Lower leg skin (tissue), 3 donors: ENCODE measurements around the gene CCNK.

ENCODE experiments used
- POLR2A ChIP-seq, 2 donors: fragments of 450-650 bp; IDR thresholded peaks; one replicate each; pipeline ENCODE4 v1.6.1; 2016 to 2017; ENCODE audit warnings: antibody characterized with exemption in 2 of 2, mild to moderate bottlenecking in 1 of 2, moderate library complexity in 1 of 2
- TF ChIP-seq, protein P1 (sequence below), 3 donors: fragments of 450-650 bp; IDR thresholded peaks; one replicate each; pipeline ENCODE4 v1.5.1; 2016; ENCODE audit warnings: antibody characterized with exemption in 3 of 3, mild to moderate bottlenecking in 3 of 3, moderate library complexity in 2 of 3

DNA sequence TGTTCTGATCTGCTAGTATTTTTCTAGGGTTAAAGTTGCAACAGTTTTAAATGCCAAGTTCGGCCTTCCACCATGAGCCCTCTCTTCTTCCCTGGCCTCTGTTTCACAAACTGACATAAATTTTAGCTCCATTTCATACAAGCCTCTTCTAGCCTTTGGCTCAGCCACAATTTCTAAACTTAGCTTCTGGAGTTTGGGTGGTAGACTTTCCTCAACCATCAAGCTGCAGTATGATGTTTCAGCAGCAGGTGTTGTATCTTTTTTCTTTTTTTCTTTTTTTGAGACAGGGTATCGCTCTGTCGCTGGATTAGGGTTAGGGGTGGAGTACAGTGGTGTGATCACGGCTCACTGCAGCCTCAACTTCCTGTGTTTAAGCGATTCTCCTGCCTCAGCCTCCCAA lies 30.0 kb upstream of the CCNK start:
- TF ChIP-seq, protein P1, sequence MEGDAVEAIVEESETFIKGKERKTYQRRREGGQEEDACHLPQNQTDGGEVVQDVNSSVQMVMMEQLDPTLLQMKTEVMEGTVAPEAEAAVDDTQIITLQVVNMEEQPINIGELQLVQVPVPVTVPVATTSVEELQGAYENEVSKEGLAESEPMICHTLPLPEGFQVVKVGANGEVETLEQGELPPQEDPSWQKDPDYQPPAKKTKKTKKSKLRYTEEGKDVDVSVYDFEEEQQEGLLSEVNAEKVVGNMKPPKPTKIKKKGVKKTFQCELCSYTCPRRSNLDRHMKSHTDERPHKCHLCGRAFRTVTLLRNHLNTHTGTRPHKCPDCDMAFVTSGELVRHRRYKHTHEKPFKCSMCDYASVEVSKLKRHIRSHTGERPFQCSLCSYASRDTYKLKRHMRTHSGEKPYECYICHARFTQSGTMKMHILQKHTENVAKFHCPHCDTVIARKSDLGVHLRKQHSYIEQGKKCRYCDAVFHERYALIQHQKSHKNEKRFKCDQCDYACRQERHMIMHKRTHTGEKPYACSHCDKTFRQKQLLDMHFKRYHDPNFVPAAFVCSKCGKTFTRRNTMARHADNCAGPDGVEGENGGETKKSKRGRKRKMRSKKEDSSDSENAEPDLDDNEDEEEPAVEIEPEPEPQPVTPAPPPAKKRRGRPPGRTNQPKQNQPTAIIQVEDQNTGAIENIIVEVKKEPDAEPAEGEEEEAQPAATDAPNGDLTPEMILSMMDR (IDR thresholded peaks at IDR 0.05): no peak
- no peak for TF ChIP-seq POLR2A (IDR thresholded peaks at IDR 0.05)
